Activated CD8-positive, alpha-beta memory T cell treated with anti-CD3 and anti-CD28 coated beads, Interleukin-2, amount 50 U/mL, for 24 hours (primary cell): ENCODE data around the gene PNRC1.
"Not testable (repeated sequence)": the region's sequence is repeated elsewhere in the genome, so short reads cannot be mapped to it uniquely, and the experiment has no call there.

Experiments used
- DNase-seq: peaks from one replicate; pipeline ENCODE4 v3.0.0-alpha.2; 2020; ENCODE audit errors: extremely low read depth

PNRC1 gene

DNA sequence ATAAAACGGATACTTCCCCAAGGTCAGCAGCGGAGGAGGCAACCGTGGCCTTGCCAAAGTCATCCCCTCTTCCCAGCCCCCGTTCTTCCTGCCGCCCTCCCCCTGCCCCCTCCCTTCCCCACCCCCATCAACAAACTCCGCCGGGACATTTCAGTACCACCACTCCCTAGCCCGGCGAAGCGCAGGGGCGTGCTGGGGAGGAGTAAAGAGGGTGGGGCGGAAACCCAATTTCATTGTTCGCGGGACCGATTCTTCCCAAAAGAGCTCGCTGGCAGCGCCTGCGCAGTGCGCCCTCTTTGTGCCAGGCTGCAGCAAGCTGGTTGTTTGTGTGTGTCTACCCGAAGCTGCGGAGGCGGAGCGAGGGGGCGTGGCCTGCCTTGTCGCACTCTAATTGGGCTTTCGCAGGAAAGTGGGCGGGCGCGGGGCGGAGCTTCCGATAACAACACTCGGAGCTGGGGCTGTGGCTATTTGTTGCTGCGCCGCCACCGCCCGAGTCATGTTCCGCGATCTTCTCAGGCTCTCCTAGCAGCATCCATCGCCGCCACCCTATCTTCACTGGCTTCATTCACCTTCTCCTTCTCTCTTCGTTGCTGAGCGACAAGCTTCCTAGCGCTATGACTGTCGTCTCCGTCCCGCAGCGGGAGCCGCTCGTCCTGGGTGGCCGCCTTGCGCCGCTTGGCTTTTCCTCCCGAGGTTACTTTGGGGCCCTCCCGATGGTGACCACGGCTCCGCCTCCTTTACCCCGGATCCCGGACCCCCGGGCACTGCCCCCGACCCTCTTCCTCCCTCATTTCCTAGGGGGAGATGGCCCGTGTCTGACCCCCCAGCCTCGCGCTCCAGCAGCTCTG, at the start of gene PNRC1:
Gene PNRC1, plus strand, starts transcription at position 471 of the 848 bp plus-strand sequence. Its CDS starts 144 bp downstream, at position 615.
- DNase-seq: peak; percentile 100

DNA sequence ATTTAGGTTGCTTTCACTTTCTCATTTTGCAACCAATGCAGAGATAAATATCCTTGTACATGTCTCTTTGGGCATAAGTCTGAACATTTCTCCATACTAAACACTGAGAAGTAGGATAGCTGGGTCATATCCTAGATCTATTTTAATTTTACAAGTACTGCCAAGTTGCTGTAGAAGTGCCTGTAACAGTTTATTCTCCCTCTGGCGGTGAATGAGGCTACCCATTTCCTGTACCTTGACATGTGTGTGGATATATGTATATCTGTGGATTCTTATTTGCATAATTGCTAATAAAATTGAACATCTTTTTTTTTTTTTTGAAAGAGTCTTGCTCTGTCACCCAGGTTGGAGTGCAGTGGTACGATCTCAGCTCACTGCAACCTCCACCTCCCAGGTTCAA, 48.0 kb upstream of the PNRC1 start:
- no peak for DNase-seq

GRCh38 chr6:89033461-89033860, 47.1 kb upstream of the PNRC1 start:
- no peak for DNase-seq

DNA sequence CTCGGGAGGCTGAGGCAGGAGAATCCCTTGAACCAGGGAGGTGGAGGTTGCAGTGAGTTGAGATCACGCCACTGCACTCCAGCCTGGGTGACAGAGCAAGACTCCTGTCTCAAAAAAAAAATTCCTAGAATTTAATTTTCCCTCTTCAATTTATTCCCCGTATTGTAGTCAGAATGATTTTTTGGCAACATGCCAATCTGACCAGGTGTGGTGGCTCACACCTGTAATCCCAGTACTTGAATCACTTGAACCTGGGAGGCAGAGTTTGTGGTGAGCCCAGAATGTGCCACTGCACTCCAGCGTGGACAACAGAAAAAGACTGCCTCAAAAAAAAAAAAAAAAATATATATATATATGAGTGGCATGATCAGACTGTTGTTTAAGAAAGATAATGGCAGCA, 46.4 kb upstream of the PNRC1 start:
- not testable (repeated sequence) for DNase-seq

DNA sequence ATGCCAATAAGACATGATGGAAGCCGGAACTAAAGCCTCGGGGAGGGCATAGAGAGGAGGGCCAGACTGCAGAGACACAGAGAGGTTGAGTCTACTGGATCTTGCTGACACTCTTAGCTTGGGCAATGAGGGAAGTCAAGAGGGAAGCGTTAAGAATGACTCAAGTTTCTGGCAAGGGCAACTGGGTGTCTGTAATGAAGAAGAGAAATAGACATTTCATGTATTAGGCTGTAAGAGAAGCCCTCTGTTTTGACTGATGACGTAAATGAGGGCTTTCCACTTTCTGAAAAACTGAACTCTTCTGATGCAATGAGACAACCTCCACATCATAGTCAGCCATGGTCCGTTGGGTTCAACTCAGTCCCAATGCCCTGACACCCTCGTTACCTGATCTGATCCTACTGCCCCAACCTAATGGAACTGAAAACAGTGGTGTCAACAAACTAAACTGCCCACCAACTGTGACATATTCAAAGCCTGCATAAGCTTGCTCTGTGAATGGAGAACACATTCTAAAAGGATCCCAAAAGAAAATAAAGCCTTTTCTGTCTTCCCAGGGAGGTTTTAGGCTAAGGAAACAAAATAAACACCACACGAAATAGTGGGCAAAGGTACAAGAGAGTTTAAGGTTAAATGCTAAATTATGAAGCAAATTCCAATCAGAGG, 45.8 kb upstream of the PNRC1 start:
- DNase-seq: no peak

GRCh38 chr6:89035252-89036101, 45.1 kb upstream of the PNRC1 start:
- no peak for DNase-seq

- DNase-seq: no peak
Measured at GRCh38 chr6:89037141-89037900, 43.2 kb upstream of the PNRC1 start.

GRCh38 chr6:89037901-89038293, 42.7 kb upstream of the PNRC1 start:
- DNase-seq: not testable (repeated sequence)

DNA sequence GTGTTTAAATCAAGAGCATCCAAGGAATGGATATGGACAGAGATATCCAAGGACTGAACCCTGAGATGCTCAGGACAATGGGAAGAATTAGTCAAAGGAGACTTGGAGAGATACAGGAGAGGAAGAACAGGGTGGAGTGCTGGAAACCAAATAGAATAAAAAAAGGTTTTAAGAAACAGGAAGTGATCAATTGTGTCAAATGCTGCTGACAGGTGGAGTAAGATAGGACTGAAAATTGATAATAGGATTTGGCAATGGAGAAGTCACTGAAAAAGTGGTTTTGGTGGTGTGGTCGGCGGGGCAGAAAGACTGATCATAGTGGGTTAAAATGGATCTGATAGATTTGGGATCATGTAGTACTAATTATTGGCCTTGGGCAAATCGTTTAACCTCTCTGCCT, 37.9 kb upstream of the PNRC1 start:
- no peak for DNase-seq

GRCh38 chr6:89044328-89045010, 36.1 kb upstream of the PNRC1 start:
- no peak for DNase-seq

- no peak for DNase-seq
Measured at GRCh38 chr6:89045011-89045387, 35.6 kb upstream of the PNRC1 start.

DNA sequence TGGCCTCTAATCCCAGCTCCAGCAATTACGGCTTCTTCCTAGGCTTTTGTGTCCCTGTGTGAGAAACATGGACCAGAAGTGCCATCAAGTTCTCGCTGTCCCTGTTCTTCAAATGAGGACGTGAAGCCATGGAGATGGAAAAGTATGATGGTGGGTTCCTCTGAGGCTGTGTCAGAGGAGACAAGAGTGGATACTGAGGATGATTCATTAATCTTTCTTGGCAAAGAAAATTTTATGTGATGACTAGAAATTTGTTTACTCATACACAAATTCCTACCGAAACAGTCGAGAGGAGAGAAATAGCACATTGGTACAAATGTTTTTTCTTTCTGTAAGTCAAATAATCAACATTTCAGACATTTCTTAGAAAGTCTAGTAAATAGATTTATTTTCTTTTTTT, 35.0 kb upstream of the PNRC1 start:
- no peak for DNase-seq

DNA sequence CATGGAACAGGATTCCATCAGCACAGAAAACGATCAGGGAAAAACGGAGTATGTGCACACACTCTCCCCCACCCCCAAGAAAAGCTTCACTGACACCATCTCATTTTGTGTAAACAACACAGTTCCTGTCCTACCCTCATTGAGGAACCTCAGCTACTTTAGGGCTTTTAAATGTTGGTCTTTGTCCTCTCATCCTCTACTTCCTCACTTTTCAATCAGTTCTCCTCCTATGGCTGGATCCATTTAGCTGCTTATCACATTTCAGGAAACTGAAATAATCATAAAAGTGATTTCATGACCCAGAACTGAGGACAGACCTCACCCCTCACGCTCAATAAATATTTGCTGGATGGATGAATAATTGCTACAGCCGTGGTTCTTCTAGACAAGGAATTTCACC, 33.1 kb upstream of the PNRC1 start:
- DNase-seq: no peak

- DNase-seq: no peak
Measured at GRCh38 chr6:89048288-89048923, 32.1 kb upstream of the PNRC1 start.

- DNase-seq: no peak
Measured at GRCh38 chr6:89048985-89049384, 31.6 kb upstream of the PNRC1 start.

GRCh38 chr6:89050155-89050554, 30.4 kb upstream of the PNRC1 start:
- no peak for DNase-seq

GRCh38 chr6:89050697-89051096, 29.9 kb upstream of the PNRC1 start:
- no peak for DNase-seq

DNA sequence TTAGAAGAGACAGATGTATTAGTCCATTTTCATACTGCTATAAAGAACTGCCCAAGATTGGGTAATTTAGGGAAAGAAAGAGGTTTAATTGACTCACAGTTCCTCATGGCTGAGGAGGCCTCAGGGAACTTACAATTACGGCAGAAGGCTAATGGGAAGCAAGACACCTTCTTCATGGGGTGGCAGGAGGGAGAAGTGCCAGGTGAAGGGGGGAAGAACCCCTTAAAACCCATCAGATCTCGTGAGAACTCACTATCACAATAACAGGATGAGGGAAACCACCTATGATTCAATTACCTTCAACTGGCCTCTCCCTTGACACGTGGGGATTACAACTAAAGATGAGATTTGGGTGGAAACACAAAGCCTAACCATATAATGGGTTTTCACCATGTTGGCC, 28.9 kb upstream of the PNRC1 start:
- no peak for DNase-seq

DNA sequence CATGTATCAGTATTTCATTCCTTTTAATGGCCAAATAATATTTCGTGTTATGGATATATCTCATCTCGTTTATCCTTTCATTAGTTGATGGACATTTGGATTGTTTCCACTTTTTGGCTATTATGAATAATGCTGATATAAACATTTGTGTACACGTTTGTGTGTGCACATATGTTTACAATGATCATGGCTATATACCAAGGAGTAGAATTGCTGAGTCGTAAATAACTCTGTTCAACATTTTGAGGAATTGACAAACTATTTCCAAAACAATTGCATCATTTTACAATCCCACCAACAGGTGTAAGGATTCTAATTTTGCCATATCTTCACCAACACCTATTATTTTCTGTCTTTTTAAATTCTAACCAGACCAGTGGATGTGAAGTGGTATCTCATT, 26.3 kb upstream of the PNRC1 start:
- no peak for DNase-seq

DNA sequence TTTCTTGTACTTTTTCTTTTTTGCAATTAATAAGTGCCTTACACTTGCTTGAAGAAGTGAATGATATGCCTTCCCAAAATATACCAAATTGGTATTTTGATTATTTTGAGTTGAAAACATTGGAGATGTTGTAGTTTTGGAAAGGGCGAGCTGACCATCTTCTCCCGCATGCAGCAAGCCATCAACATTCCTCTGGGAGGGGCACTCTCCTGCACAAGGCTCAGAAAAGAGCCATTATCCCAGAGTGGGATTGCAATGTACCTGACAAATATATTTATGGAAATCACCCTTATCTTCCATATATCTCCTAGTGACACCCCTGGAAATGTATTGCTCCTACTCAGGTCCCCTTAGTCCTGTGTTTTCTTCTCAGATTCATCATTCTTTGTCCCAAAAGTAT, 22.8 kb upstream of the PNRC1 start:
- no peak for DNase-seq

- DNase-seq: no peak
Measured at GRCh38 chr6:89058627-89059026, 21.9 kb upstream of the PNRC1 start.
